K562 (cell line): Measurements from ENCODE around the gene CNKSR2. TPM values are rescaled to one million over a fixed set of nuclear protein-coding genes. Genes with fewer than 3 reads are reported as not detected.

Experiments
- ATAC-seq: fragments of 200-7000 bp; cut with Tn5 transposase; 3 replicates; pipeline ENCODE4 v1.9.1; 2020; ENCODE audit warnings: moderate library complexity
- BruUV-seq: library from RNA; stranded (reverse); fragments of 400-500 nt; replicated peaks from 2 replicates; lab custom pipeline; 2021; lab: Mats Ljungman, UMichigan
- CTCF ChIA-PET: fragments of 300-600 bp; formaldehyde crosslinking; extraction: SDS; loops from one replicate; lab custom pipeline; 2021; ENCODE audit warnings: low intra/inter-chr PET ratio; lab: Yijun Ruan, JAX
- POLR2A ChIA-PET: fragments of 300-600, 350-650 bp; sonication (Branson Sonifier 250); formaldehyde crosslinking; extraction: SDS; loops from one replicate; lab custom pipeline; 2021; ENCODE audit warnings: antibody characterized with exemption, inconsistent platforms; lab: Yijun Ruan, JAX
- DNase-seq, 4 experiments: peaks; one replicate each; pipeline versions ENCODE4 v3.0.0 to v3.0.0-alpha.2; 2011 to 2018; ENCODE audit warnings: low spot score in 3 of 4, mixed read lengths in 3 of 4; ENCODE audit errors: extremely low read depth in 1 of 4
- FAIRE-seq: peaks from 2 replicates; lab custom pipeline; 2011; peaks lifted over from hg19 to GRCh38; lab: Jason Lieb, UNC
- H2AFZ ChIP-seq: 2 replicates; pipeline ENCODE4 v1.6.0; 2011; ENCODE audit warnings: low read depth, low read length, control low read depth, inconsistent platforms
- H3K27ac ChIP-seq: fragments of 200-600 bp; 3 replicates; pipeline ENCODE4 v1.8.0; 2011; ENCODE audit warnings: low read depth, mild to moderate bottlenecking, control low read depth, inconsistent platforms, low read length, moderate library complexity, mixed read lengths; ENCODE audit errors: extremely low read depth
- H3K27me3 ChIP-seq, 2 experiments: fragments of 300-600 bp in 1 of 2; 2 replicates in 1 of 2; 3 replicates in 1 of 2; pipeline versions ENCODE4 v1.6.0 to v1.8.0; 2011; ENCODE audit warnings: inconsistent platforms in 2 of 2, low read length in 2 of 2, mild to moderate bottlenecking in 1 of 2, mixed read lengths in 1 of 2, moderate library complexity in 1 of 2; ENCODE audit not compliant: control insufficient read depth in 2 of 2, insufficient read depth in 2 of 2
- H3K36me3 ChIP-seq: fragments of 300-600 bp; 3 replicates; pipeline ENCODE4 v1.8.0; 2011; ENCODE audit warnings: mild to moderate bottlenecking, low read length, inconsistent platforms; ENCODE audit not compliant: control insufficient read depth, insufficient read depth
- H3K4me1 ChIP-seq, 2 experiments: fragments of 200-600 bp in 1 of 2; replicated peaks in 1 of 2; 2 replicates in 1 of 2; 3 replicates in 1 of 2; pipeline versions ENCODE4 v1.5.1 to v1.8.0; 2011; ENCODE audit warnings: inconsistent platforms in 2 of 2, low read length in 2 of 2, mild to moderate bottlenecking in 1 of 2, mixed read lengths in 1 of 2, moderate library complexity in 1 of 2; ENCODE audit not compliant: control insufficient read depth in 2 of 2, insufficient read depth in 2 of 2
- H3K4me2 ChIP-seq: 2 replicates; pipeline ENCODE4 v1.6.1; 2011; ENCODE audit warnings: low read length, control low read depth, inconsistent platforms, mixed read lengths; ENCODE audit not compliant: insufficient read depth
- H3K4me3 ChIP-seq: fragments of 200-600 bp; sonication (generic), shearing (Covaris generic); 2 replicates; pipeline ENCODE4 v1.5.1; 2016; ENCODE audit warnings: control low read depth, inconsistent platforms
- H3K79me2 ChIP-seq: fragments of 200-600 bp; 3 replicates; pipeline ENCODE4 v1.8.0; 2011; ENCODE audit warnings: low read length, inconsistent platforms; ENCODE audit not compliant: control insufficient read depth, insufficient read depth
- H3K9ac ChIP-seq, 2 experiments: 2 replicates each; pipeline versions ENCODE4 v1.6.0 to v1.6.1; 2011; ENCODE audit warnings: low read depth in 2 of 2, low read length in 2 of 2, control low read depth in 1 of 2, inconsistent platforms in 1 of 2, mild to moderate bottlenecking in 1 of 2, mixed read lengths in 1 of 2; ENCODE audit not compliant: insufficient read depth in 1 of 2
- H3K9me1 ChIP-seq: one replicate; pipeline ENCODE4 v1.6.0; 2011; ENCODE audit warnings: inconsistent platforms, mild to moderate bottlenecking, low read length, moderate library complexity; ENCODE audit not compliant: control insufficient read depth, insufficient read depth
- H3K9me3 ChIP-seq: replicated peaks from 2 replicates; pipeline ENCODE4 v1.5.1; 2011; ENCODE audit warnings: low read depth, low read length, inconsistent platforms; ENCODE audit not compliant: control insufficient read depth, insufficient read depth
- H4K20me1 ChIP-seq: replicated peaks from 2 replicates; pipeline ENCODE4 v1.6.1; 2011; ENCODE audit warnings: low read length, inconsistent platforms, mixed read lengths; ENCODE audit not compliant: control insufficient read depth, insufficient read depth
- BDP1 ChIP-seq: IDR thresholded peaks from 3 replicates; pipeline ENCODE4 v1.6.1; 2011; ENCODE audit not compliant: insufficient read length, insufficient read depth
- CLOCK ChIP-seq: fragments of 250-450 bp; sonication (Bioruptor Pico); IDR thresholded peaks from 2 replicates; pipeline ENCODE4 v1.4.0; 2020; ENCODE audit warnings: mild to moderate bottlenecking, moderate library complexity, borderline replicate concordance
- DACH1 ChIP-seq: fragments of 450-650 bp; IDR thresholded peaks from 2 replicates; pipeline ENCODE4 v1.6.1; 2018; ENCODE audit not compliant: partially characterized antibody
- KLF1 ChIP-seq: fragments of 450-650 bp; IDR thresholded peaks from 2 replicates; pipeline ENCODE4 v1.6.1; 2016; ENCODE audit warnings: missing genetic modification characterization, missing compliant biosample characterization
- MECOM ChIP-seq: fragments of 250-450 bp; sonication (Bioruptor Pico); IDR thresholded peaks from 2 replicates; pipeline ENCODE4 v1.8.0; 2022; ENCODE audit warnings: inconsistent platforms
- NEUROD1 ChIP-seq: fragments of 150-350 bp; IDR thresholded peaks from 2 replicates; pipeline ENCODE4 v1.6.1; 2014; ENCODE audit warnings: borderline replicate concordance, low read length, low read depth; ENCODE audit not compliant: partially characterized antibody
- PHF20 ChIP-seq: fragments of 450-650 bp; IDR thresholded peaks from 2 replicates; pipeline ENCODE4 v1.6.1; 2018; ENCODE audit not compliant: partially characterized antibody
- PKNOX1 ChIP-seq: fragments of 450-650 bp; IDR thresholded peaks from 2 replicates; pipeline ENCODE4 v1.6.1; 2016
- RAD51 ChIP-seq: fragments of 450-650 bp; IDR thresholded peaks from 2 replicates; pipeline ENCODE4 v1.7.1; 2016; ENCODE audit warnings: low read depth, mild to moderate bottlenecking, borderline replicate concordance
- RFX7 ChIP-seq: fragments of 250-450 bp; sonication (Bioruptor Pico); IDR thresholded peaks from 2 replicates; pipeline ENCODE4 v1.5.1; 2021; ENCODE audit warnings: mild to moderate bottlenecking
- TCF3 ChIP-seq: sonication (generic); formaldehyde crosslinking; IDR thresholded peaks from 2 replicates; pipeline ENCODE4 v1.4.0; 2020; ENCODE audit warnings: mild to moderate bottlenecking, missing genetic modification reagents
- THRAP3 ChIP-seq: fragments of 450-650 bp; IDR thresholded peaks from 2 replicates; pipeline ENCODE4 v1.6.1; 2016; ENCODE audit warnings: mild to moderate bottlenecking, inconsistent platforms, borderline replicate concordance
- TRIM28 ChIP-seq: fragments of 450-650 bp; IDR thresholded peaks from 2 replicates; pipeline ENCODE4 v1.6.1; 2017
- ZNF124 ChIP-seq: sonication (generic); formaldehyde crosslinking; IDR thresholded peaks from 2 replicates; pipeline ENCODE4 v1.8.1; 2022; ENCODE audit warnings: missing genetic modification reagents
- ZNF274 ChIP-seq: IDR thresholded peaks from 2 replicates; pipeline ENCODE4 v1.6.1; 2011; ENCODE audit warnings: low read depth, mild to moderate bottlenecking, low read length, moderate library complexity, borderline replicate concordance
- WGBS: fragments of 100-300 bp; shearing (Covaris generic); methylation state at CpG from one replicate; pipeline ENCODE4 v1.1.6; 2016; ENCODE audit warnings: low coverage, mixed read lengths; ENCODE audit not compliant: insufficient coverage; ENCODE audit errors: missing lambda C conversion rate; 5-methylcytosine and 5-hydroxymethylcytosine counted together
- in situ Hi-C: fragments of 300-500 bp; cut with MboI; formaldehyde crosslinking; loops from 4 replicates; pipeline ENCODE4 v1.15.0; 2018; ENCODE audit warnings: inconsistent platforms, mixed read lengths
- intact Hi-C: fragments of 100-400 bp; cut with micrococcal nuclease; formaldehyde crosslinking; loops from 2 replicates; pipeline ENCODE4 v1.14.2; 2022
- polyA plus RNA-seq, 8 experiments: library from polyadenylated mRNA; depleted of rRNA in 4 of 8; stranded (reverse) in 5 of 8; unstranded in 3 of 8; fragments of >200 nt; fragmentation: Nextera tagmentation in 2 of 8; fragmentation: Illumina TruSeq in 1 of 8; extraction: Ambion mirVana in 2 of 8; extraction: Trizol in 1 of 8; gene quantifications; 2 replicates each; pipeline versions ENCODE4 v1.2.1 to v1.2.3, GENCODE V29; 2011 to 2014; ENCODE audit warnings: inconsistent platforms in 1 of 8, missing spikeins in 1 of 8
- total RNA-seq, 7 experiments: library from RNA; depleted of rRNA in 6 of 7; stranded (reverse); fragments of >200 nt in 6 of 7; fragmentation: Illumina TruSeq in 2 of 7; extraction: Trizol in 2 of 7; gene quantifications; 2 replicates each; pipeline versions ENCODE4 v1.2.1 to v1.2.3, GENCODE V29; 2011 to 2021; ENCODE audit warnings: low replicate concordance in 1 of 7

Gene CNKSR2
- total and polyA plus RNA-seq, 9 of the 15 experiments (the other 6 are each of a cell fraction or from before 2014, with no cell fraction given), result not detected

GRCh38 chrX:21355831-21356230, 18.4 kb upstream of the CNKSR2 start:
- H3K4me3 ChIP-seq, result no peak overlapping the region
- no peaks in the 10 kb centered on the region for H3K36me3 ChIP-seq
- in situ Hi-C loops (no loop called here), intact Hi-C loops (no loop called here)
- BruUV-seq, result no TSS peak
- H3K9me1 ChIP-seq, result no peaks in the 10 kb centered on the region
- WGBS, result 0% methylated on average over 2 of the region's 2 CpGs
- no peak overlapping the region for H2AFZ ChIP-seq
- no peaks in the 10 kb centered on the region for H3K9me3 ChIP-seq
- FAIRE-seq (no peak), ATAC-seq (no peak), DNase-seq (no peak)
- H3K4me1 ChIP-seq, result no peaks in the 10 kb centered on the region
- POLR2A ChIA-PET, result no interaction called here
- no peaks in the 10 kb centered on the region for H3K79me2 ChIP-seq
- H3K9ac ChIP-seq, result no peak overlapping the region
- H3K27ac ChIP-seq, result no peak overlapping the region
- no peak overlapping the region for H3K4me2 ChIP-seq
- CTCF ChIA-PET, result no interaction called here
- no peaks in the 10 kb centered on the region for H3K27me3 ChIP-seq
- TF ChIP-seq DACH1 (no peak), KLF1 (no peak), NEUROD1 (no peak), MECOM (CRISPR knock-in tag) (no peak), RAD51 (no peak), PHF20 (no peak), BDP1 (no peak), ZNF124 (CRISPR knock-in tag) (no peak), THRAP3 (no peak)
- H4K20me1 ChIP-seq, result no peaks in the 10 kb centered on the region

- Histone ChIP-seq H3K9me1 (no peaks in the 10 kb centered on the region), H3K9ac (no peak overlapping the region), H3K79me2 (no peaks in the 10 kb centered on the region), H3K36me3 (no peaks in the 10 kb centered on the region), H2AFZ (no peak overlapping the region), H4K20me1 (no peaks in the 10 kb centered on the region), H3K4me3 (no peak overlapping the region), H3K27me3 (no peaks in the 10 kb centered on the region), H3K4me2 (no peak overlapping the region), H3K27ac (no peak overlapping the region), H3K9me3 (no peaks in the 10 kb centered on the region), H3K4me1 (no peaks in the 10 kb centered on the region)
- intact Hi-C loops (no loop called here), in situ Hi-C loops (no loop called here)
- ChIA-PET POLR2A (no interaction called here), CTCF (no interaction called here)
- FAIRE-seq (no peak), DNase-seq (no peak), ATAC-seq (no peak)
- 0% methylated on average over 1 of the region's 2 CpGs for WGBS
- no TSS peak for BruUV-seq
- TF ChIP-seq TCF3 (CRISPR knock-in tag) (no peak), RFX7 (CRISPR knock-in tag) (no peak), PKNOX1 (no peak), TRIM28 (no peak), ZNF274 (no peak), CLOCK (CRISPR knock-in tag) (no peak)
Measured at GRCh38 chrX:21369613-21370012, 4.6 kb upstream of the CNKSR2 start.
